GM21390 (cell line): ENCODE measurements around the gene HSF2BP.
"Not testable (repeated sequence)": the region's sequence is repeated elsewhere in the genome, so short reads cannot be mapped to it uniquely, and the experiment has no call there.

Experiments
- ATAC-seq: cut with Tn5 transposase; IDR thresholded peaks from one replicate; pipeline ENCODE4 v1.9.1; 2021; ENCODE audit not compliant: unreplicated experiment

HSF2BP gene

DNA sequence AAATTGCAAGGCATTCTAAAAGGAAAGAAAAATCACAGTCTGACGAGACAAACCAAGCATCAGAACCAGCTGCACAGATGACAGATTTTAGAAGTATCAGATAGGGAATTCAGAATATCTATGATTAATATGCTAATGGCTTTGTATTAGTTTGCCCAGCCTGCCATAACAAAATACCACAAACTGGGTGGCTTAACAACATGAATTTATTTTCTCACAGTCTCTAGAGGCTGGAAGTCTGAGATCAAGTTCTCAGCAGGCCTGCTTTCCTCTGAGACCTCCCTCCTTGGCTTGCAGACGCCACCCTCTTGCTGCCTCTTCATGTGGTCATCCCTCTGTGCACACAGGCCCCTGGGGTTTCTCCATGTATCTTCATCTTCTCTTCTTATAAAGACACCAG, 118.7 kb downstream of the HSF2BP start:
- ATAC-seq, result not testable (repeated sequence)

DNA sequence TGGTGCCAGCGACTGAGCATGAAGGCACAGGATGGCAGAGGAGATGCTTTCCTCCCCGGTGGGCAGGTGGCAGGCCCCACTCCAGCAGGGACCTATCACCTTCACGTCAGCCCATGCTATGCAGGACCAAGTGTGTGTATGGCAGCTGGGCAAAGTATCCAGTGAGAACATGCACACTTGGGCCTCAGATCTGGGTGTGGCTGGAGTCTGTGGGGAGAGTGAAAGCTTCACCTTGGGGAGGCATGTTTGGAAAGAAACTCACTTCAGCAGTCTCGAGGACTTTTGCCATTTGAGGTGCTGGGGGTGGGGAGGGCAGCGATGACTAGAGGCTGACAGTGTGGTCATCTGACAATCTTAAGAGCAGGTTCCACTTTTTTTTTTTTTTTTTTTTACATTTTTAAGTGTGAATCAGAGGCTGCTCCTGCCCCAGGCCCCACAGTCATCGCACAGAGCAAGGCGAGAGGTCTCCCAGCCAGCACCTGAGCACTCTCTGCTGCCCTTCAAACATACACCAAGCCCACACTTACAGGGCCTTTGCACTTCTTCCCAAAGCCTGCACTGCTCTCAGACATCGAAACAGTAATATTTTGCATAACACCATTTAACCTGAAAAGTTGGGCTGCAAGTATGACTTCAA, 136.7 kb downstream of the HSF2BP start:
- ATAC-seq, result not testable (repeated sequence)

DNA sequence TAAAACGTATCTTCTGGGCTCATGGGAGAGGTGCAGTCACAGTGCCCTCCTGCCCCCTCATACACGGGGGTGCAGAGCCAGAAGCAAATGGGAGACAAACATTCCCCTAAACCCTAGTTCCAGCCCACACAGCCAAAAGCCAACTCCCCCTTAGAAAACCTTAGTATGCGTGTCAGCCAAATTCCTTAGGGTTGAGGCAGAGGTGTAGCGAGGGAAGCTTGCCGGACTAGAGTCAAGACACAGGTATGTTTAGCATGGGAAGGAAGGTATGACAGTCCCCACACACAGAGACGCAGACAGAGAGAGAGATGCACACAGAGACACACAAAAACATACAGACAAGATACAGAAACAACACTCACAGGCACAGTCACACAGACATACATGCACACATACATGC, 141.6 kb downstream of the HSF2BP start:
- ATAC-seq, result not testable (repeated sequence)

DNA sequence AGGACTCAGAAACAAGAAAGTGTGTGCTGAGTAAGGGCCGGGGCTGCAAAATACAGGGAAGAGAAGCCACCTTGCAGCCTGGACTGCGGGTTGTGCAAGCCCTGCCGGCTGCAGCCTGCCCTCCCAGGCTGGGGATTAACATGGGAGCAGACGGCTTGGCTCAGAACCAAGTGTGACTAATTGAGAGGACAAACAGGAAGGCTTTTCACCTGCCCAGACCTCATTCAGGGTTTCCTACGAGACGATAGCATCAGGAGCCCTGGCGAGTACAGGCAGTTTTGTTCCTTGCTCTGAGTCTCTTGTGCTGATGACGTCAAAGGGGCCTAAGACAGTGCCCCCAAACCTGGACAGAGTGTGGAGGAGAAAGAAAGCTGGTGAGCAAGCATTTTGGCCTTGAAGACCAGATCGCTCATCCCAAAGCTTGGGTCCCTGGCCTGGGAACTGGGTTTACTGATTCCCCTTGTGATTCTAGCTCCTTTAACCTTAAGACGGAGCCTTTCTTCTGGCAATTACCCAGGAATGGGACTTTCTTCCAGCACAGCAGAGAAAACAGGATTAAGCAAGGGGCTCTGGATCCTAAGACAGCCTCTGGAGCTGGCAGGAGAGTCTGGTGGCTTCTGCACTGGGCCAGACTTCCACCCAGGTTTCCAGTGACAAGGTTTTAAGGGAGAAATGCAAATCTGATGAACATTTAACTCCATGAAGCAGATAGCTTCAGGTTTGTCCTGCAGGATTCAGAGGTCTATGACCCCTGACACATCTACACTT, 142.2 kb downstream of the HSF2BP start:
- not testable (repeated sequence) for ATAC-seq

DNA sequence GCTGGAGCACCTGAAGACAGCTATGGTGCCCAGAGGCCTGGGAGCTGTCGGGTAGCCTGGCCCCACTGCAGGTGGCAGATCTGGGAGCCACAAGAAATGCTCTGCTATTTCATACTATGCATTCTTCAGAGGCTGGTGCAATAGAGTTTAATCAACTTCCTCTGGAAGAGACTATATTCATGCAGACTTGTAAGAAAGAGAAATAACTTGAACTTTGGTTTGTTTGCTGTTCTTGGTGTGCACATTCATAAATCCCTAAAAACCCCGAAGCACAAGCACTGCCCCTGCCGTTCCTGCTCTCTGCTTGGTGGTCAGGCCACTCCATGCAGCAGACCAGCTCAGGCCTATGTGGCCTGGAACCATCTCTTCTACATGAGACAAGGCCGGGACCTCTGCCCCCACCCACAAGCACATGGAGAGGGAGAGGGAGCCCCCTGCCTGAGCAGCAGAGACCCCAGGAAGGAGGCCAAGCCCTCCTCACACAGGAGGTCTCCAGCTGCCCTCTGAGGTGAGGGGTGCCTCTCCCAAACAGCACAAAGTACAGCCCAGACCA, 142.9 kb downstream of the HSF2BP start:
- not testable (repeated sequence) for ATAC-seq

DNA sequence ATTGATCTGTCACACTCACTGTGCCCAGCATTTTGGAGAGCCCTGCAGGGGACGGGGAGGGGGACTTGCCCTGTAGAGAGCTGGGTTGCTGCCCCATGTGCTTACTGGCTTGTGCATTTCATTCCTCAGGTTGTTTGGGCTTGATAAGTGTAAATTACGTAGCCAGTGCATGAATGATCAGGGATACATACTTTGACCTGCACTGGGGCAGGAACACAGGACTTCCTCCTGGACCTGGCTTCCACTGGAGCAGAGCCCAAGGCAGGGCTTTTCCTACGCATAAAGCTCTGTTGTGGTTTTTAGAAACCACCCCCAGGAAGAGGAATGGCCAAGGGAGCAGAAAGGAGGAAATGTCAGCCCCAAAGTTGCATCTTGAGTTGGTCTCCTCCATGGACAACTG, 144.5 kb downstream of the HSF2BP start:
- ATAC-seq, result not testable (repeated sequence)

DNA sequence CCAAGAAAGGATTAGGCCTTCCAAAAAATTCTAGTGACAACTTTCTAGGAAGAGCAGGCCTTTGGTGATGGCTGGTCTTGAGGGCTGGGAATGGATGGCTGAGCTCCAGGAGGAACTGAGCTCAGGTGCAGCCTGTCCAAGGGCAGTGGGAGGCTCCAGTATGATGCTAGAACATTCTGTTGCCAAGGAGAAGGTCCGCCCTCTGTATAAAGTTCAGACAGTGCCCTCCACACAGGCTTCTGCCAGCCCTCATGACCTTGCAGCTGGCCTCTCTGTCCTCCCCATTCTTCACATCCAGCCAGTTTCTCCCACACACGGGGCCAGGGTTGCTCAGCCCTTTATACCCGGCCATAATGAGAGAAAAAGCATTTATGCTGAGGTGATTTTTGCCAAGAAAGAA, 146.3 kb downstream of the HSF2BP start:
- not testable (repeated sequence) for ATAC-seq

DNA sequence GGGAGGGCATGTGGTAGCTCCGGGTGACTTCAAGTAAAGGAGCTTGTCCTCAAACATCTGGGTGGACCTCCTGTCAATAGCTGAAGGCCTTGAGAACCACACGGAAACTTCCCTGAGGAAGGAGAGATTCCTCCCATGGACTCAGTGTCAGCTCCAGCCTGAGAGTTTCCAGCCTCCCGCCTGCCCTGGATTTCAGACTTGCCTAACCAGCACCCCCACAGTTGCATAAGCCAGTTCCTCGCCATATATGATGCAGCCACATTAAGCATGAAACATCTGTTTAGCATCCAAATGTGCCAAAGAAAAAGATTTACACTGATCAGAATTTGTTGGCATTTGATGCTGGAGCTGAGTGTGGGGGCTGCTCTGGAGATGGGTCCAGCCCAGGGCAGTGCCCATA, 148.1 kb downstream of the HSF2BP start:
- ATAC-seq, result not testable (repeated sequence)

DNA sequence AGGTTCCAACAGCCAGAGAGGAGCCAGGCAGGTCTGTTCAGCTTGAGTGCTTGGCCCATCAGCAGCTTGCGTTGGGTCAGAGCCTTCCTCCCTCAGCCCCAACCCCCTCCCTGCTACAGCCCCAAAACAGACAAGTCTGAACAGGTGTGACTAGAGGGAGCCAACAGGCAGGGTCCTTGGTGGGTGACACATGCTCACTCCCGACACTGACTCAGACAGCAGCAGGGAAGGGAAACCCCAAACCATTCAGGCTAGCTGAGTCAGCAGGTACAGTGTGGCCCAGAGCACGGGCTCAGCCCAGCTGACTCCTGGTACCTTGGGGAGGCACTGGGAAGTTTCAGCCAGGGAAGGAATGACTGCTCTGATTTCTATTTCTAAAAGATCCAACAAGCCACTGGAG, 148.6 kb downstream of the HSF2BP start:
- not testable (repeated sequence) for ATAC-seq

DNA sequence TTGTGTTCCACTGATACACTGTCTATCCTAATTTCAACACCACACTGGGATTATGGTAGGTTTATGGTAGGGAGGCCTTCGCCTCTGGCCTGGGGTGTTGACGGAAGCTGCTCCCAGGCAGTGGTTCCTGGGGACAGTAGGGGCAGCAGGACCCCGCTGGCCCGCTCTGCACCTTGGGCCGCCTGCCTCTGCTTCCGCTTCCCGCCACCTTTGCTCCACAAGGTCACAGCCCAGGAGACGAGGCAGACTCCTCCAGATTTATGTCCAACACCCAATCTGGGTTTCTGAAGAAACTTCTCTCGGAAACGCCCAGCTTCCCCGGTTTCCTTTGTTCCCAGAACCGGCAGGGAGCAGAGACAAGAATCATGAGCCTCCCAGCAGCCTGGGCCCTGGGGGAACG, 155.4 kb downstream of the HSF2BP start:
- not testable (repeated sequence) for ATAC-seq

DNA sequence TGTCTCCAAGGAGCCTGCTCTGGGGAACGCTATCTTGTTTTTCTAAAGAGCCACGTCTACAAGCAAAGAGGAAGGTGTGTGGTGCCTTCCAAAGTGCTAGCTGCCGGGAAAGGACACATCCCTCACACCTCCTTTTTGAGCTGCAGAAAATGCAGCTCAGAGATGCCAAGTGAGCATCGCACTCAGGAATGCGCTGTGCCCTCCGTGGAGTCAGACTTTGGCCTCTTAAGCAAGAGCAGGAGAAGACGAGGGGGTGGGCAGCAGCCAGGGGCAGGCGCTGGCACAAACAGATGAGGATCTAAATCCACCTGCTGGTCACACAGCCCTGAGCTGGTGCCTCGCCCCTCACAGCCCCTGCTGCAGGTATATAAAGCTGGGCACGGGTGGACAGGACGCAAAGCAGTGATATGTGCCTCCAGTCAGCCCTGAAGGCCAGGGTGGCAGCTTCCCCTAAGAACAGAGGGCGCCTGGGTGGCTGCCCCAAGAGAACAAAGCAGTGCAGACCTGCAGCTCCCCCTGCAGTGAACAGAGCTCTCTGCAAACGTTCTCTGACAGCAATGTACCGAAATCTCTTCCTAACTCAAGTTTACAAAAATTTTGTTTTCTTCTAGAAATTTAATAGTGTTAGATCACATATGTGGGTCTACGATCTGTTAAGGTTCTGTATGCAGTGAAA, 156.1 kb downstream of the HSF2BP start:
- ATAC-seq, result not testable (repeated sequence)

DNA sequence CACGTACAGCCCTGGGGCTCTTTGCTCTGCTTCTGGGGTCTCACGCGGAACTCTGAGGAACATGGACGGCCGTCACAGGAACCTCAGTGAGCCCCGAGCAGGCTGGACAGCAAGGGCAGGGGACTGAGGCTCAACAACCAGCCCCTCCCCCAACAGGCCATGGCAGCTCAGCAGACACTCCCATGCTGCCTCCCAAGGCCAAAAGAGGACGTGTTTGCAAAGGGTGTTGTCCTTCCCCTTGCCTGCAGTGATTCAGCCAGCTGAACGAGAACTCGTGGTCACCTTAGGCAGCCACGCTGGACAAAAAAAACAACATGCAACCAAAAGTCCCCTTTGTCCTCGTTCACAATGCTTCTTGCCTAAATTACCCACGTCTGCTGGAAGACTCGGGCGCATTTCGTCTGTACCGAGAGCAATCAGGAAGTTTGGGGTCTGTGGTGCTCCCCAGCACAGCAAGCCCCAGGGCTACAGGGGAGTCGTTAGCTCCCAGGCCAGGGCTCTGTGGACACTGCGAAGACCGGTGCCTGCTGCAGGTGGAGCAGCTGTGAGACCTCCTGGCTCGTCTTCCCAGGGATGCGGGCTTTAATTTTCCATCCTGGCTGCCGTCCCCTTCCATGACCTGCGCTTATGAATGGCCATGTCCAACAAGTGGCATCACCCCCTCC, 156.7 kb downstream of the HSF2BP start:
- not testable (repeated sequence) for ATAC-seq

DNA sequence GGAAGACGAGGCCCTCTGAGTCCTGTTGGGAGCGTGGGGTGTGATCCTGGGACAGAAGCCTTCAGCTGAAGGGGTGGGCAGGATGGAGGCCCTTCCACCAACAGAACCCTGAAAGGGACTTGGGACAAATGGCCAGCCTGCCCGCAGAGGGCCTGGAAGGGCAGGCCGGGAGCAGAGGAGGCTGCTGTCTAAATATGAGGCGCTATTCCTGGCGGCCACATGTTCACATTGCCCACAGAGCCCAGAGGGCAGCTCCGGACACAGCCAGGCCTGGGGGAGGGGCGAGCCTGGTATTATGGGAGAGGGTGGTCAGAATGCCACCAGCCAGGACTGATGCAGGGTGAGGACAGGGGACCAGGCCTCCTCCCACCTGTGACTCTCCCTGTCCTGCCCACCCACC, 160.4 kb downstream of the HSF2BP start:
- not testable (repeated sequence) for ATAC-seq

DNA sequence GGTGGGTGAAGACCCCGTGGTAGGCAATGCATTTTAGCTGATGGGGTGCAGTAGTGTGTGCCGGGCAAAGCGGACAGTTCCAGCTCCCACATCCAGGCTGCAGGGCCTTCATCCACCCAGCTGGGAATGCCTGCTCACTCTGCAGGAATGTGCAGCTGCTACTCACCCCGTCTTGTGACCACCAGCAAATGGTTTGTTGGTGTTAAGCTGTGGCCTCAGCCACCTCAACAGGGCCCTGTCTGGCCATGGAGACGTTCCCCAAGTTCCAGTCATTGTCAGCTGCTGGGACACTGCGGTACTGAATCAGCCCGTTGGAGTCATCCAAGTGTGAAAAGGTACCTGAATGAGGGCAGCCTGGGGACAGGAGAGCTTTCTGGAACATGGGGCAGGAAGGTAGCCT, 161.2 kb downstream of the HSF2BP start:
- ATAC-seq, result not testable (repeated sequence)

DNA sequence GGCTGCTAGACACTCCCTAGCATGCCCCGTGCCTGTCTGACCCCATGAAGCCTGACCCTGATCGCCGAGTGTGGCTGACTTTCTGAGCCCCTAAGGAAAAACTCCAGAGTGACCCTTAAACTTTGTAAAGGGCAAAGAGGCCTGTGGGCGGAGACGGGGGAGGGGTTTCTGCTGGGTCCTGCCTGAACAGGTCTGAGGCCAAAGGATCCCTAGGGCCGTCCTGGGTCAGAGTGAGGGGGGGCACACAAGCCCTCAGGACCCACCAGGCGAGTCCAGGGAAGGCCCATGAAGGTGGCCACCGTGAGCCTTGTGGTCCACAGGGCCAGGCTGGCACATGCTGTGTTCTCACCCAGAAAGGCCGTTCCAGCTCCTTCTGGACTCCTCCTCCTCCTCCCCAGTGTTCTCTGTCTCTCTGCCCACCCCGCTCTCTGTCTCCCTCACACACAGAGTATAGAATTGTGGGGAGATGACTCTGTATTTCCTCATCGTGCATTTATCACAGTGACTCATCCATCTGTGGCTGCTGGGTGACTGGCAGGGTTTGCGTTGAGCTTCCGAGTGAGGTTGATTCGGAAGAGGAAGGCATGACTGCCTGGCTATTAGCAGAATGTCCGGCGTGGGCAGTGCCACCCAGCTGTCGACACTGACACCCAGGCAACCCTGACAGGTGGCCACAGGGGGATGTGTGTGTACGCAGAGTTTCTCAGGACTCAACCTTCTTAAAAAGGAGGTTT, 164.8 kb downstream of the HSF2BP start:
- ATAC-seq, result not testable (repeated sequence)

DNA sequence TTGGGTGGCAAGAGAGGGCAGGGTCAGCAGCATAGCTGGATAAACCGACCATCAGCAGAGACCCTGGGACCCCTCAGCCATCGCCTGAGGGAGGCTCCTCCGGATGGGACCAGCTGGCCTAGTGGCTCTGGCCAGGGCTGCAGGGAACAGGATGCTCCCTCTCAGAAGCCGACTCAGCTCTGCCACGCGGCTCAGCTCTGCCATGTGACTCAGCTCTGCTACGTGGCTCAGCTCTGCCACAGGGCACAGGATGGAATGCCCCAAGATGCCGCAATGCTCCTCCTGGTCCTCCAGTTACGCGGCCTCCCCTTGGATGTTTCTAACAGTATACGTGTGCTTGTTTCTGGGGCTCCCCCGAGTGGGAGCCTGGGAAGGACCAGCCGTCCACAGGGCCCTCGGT, 165.8 kb downstream of the HSF2BP start:
- not testable (repeated sequence) for ATAC-seq

DNA sequence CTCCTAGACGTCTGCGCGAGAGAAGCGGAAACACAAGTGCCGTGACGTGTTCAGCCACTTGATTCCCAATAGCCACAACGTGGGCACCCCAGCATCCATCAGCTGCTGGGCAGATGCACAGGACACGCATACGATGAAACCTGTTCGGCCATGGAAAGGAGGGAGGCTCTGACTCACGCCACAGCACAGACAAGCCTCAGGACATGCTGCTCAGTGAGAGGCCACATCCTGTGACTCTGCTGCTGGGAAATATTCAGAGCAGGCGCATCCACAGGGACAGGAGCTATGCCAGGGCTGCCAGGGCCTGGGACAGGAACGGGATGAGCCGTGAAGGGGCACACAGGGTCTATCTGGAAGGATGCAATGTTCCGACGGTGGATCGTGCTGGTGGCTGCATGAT, 171.1 kb downstream of the HSF2BP start:
- not testable (repeated sequence) for ATAC-seq

DNA sequence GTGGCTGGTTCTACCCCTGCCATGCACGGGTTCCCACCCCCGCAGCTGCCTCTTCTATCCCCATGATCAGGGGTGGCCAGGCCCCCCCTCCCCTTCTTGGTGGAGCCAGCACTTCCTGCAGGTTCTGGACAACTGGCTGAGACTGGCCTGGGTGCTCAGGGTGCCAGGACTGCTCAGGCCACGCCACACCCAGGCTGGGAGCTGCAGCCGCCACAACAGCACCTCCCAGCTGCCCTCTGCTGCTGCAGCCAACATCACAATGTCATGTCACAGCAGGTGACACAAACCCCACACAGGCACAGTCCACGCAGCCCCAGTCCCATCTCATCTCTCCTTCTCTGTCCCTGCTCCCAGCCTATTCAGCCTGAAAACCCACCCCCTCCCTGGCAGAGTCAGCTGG, 173.2 kb downstream of the HSF2BP start:
- ATAC-seq, result not testable (repeated sequence)

DNA sequence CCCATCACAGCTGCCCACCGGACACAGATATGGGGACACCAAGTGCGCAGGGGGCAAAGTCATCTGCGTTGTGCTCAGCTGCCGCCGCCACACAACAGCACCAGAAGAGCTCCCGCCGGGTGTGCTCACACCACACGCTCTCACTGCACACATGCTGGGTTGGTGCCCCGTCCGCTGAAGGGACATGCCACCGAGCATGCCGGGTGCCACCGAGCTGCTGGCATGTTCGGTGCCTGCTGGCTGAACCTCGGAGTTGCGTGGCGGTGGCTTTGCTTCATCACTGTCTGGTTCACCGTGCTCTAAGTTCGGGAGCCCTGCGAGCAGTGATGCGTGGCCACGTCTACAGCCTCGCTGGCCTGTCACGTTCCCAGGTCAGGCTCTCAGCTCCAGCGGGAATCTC, 174.3 kb downstream of the HSF2BP start:
- ATAC-seq, result not testable (repeated sequence)

DNA sequence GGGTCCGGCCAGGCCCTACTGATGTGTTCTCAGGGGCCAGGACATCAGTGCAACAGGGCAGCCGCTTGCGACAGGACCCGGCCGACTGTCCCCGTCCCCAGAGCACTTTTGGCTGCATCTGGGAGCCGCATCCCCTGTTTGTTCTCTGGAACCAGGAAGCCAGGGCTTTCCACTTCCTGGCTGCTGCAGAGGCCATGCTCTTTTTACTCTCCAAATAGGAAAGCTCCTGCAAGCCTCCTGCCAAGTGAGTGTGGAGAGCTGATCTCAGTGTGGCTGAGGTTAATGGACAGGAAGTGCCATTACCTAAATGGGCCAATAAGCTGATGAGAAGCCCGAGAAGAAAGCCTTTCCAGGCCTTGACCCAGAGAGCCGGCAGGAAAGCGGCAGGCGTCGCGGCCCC, 180.1 kb downstream of the HSF2BP start:
- not testable (repeated sequence) for ATAC-seq
